Upper lobe of left lung (tissue), 4 donors: Measurements from ENCODE around the gene ISCU.

Experiments used
- EP300 ChIP-seq, 4 donors: sonication (generic); formaldehyde crosslinking; IDR thresholded peaks; one replicate each; pipeline ENCODE4 v1.5.1; 2017; ENCODE audit warnings: antibody characterized with exemption in 4 of 4, control low read depth in 2 of 4
- POLR2A ChIP-seq, 4 donors: fragments of 450-650 bp; IDR thresholded peaks; one replicate each; pipeline ENCODE4 v1.5.1; 2016 to 2017; ENCODE audit warnings: antibody characterized with exemption in 4 of 4, mild to moderate bottlenecking in 2 of 4
- POLR2AphosphoS5 ChIP-seq, 2 donors: sonication (generic); formaldehyde crosslinking; IDR thresholded peaks; one replicate each; pipeline ENCODE4 v1.5.1; 2017; ENCODE audit warnings: antibody characterized with exemption in 2 of 2
- TF ChIP-seq, protein P1 (sequence below), 6 experiments: fragments of 450-650 bp in 4 of 6; fragments of 200-600 bp in 2 of 6; sonication (generic) in 2 of 6; IDR thresholded peaks; one replicate each; pipeline ENCODE4 v1.5.1; 2016 to 2019; ENCODE audit warnings: antibody characterized with exemption in 6 of 6

DNA sequence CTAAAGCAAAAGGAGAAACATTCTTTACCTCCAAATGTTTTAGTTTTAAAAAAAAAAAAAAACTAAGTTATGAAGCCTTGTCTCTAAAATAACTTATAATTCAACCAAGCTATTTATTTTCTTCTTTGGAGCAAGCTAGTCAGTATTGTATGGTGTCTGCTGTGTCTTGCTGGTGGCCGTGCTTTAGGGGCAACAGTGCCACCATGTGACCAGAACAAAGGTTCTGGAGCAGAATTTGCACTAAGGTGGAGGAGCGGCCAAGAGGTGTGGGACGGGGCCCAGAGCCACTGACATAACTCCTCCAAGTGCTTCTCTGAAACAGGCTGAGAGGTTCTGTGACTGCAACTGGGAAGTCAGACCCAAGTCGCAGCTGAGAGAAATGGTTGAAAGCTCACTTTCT lies 42.8 kb upstream of the ISCU start:
- TF ChIP-seq POLR2A (IDR thresholded peaks at IDR 0.05) (no peak), POLR2AphosphoS5 (IDR thresholded peaks at IDR 0.05) (no peak), EP300 (IDR thresholded peaks at IDR 0.05) (no peak)
- TF ChIP-seq, protein P1, sequence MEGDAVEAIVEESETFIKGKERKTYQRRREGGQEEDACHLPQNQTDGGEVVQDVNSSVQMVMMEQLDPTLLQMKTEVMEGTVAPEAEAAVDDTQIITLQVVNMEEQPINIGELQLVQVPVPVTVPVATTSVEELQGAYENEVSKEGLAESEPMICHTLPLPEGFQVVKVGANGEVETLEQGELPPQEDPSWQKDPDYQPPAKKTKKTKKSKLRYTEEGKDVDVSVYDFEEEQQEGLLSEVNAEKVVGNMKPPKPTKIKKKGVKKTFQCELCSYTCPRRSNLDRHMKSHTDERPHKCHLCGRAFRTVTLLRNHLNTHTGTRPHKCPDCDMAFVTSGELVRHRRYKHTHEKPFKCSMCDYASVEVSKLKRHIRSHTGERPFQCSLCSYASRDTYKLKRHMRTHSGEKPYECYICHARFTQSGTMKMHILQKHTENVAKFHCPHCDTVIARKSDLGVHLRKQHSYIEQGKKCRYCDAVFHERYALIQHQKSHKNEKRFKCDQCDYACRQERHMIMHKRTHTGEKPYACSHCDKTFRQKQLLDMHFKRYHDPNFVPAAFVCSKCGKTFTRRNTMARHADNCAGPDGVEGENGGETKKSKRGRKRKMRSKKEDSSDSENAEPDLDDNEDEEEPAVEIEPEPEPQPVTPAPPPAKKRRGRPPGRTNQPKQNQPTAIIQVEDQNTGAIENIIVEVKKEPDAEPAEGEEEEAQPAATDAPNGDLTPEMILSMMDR (IDR thresholded peaks at IDR 0.05): no peak
